Right cardiac atrium (tissue), 5 donors: ENCODE data around the gene C17orf107. TPM values are rescaled to one million over a fixed set of nuclear protein-coding genes. Genes with fewer than 3 reads are reported as not detected.
A peak's percentile ranks its signal among the peaks of the same experiment; 100 is the strongest.
"Not testable (repeated sequence)": the region's sequence is repeated elsewhere in the genome, so short reads cannot be mapped to it uniquely, and the experiment has no call there.

Experiments used
- ATAC-seq, 2 donors: fragments of 200-7000 bp; cut with Tn5 transposase; one replicate each; pipeline versions ENCODE4 v1.8.0 to v1.9.1; 2020; ENCODE audit warnings: moderate library complexity in 2 of 2, mild to moderate bottlenecking in 1 of 2
- DNase-seq, 3 donors: peaks; one replicate each; pipeline ENCODE4 v3.0.0-alpha.2; 2020
- H3K27ac ChIP-seq: one replicate; pipeline ENCODE4 v1.5.1; 2013; ENCODE audit warnings: mild to moderate bottlenecking, low read length, control low read depth, moderate library complexity
- H3K27me3 ChIP-seq: one replicate; pipeline ENCODE4 v1.6.1; 2013; ENCODE audit not compliant: control insufficient read depth, insufficient read depth
- H3K4me1 ChIP-seq: one replicate; pipeline ENCODE4 v1.6.1; 2013; ENCODE audit warnings: low read length; ENCODE audit not compliant: control insufficient read depth, insufficient read depth
- H3K4me3 ChIP-seq: one replicate; pipeline ENCODE4 v1.5.1; 2013; ENCODE audit warnings: low read length, control low read depth
- H3K9me3 ChIP-seq: one replicate; pipeline ENCODE4 v1.6.1; 2013; ENCODE audit warnings: low read length; ENCODE audit not compliant: control insufficient read depth
- WGBS: extraction: QIAGEN DNeasy Blood & Tissue Kit; methylation state at CpG from one replicate; pipeline ENCODE4 v1.1.7; 2013; 5-methylcytosine and 5-hydroxymethylcytosine counted together
- intact Hi-C, 4 donors: fragments of 100-400 bp; cut with DNase I; formaldehyde crosslinking; loops; one replicate each; pipeline versions ENCODE4 v1.11.0 to v1.14.0; 2022 to 2023
- polyA plus RNA-seq: library from polyadenylated mRNA; stranded (reverse); fragments of 200-250 nt; gene quantifications from one replicate; pipeline ENCODE4 v1.2.3, GENCODE V29; 2013
- total RNA-seq, 4 donors: library from RNA; stranded (reverse); fragmentation: NEBNext Ultra II Directional; extraction: Animal tissue kit (Norgen Biotek cat#: 25700); gene quantifications; one replicate each; pipeline ENCODE4 v1.2.1, GENCODE V29; 2021
- donor health status: healthy with polysubstance abuse.
- donor health status: DM: no; HTN: yes; CAD: no.
- donor health status: DM: no; HTN: no; CAD: no.
- donor health status: DM: no; HTN: yes; CAD: no; lungs with severe emphysema.
- donor health status: DM: yes; HTN: yes; CAD: no.

The C17orf107 gene
- total and polyA plus RNA-seq, 5 donors, result 2.7 to 3.6 (median 2.8) TPM

- WGBS, result 91% methylated on average over 4 of the region's 4 CpGs
- H3K9me3 ChIP-seq, ATAC-seq, H3K27me3 ChIP-seq, DNase-seq, H3K4me1 ChIP-seq, H3K27ac ChIP-seq, H3K4me3 ChIP-seq: not testable (repeated sequence)
- intact Hi-C loops, result loop anchor here in 1 of 4 donors (5.0 kb wide), 1 partner anchor 73 kb away; the partner anchor contains the start of gene CAMTA2
Measured at GRCh38 chr17:4914551-4914950, 15.2 kb downstream of the C17orf107 start.

GRCh38 chr17:4919511-4920047 is 20.2 kb downstream of the C17orf107 start:
- Histone ChIP-seq H3K27me3 (no peaks in the 10 kb centered on the region), H3K4me1 (no peaks in the 10 kb centered on the region), H3K4me3 (no peak overlapping the region), H3K27ac (no peak overlapping the region), H3K9me3 (no peaks in the 10 kb centered on the region)
- 44% methylated on average over 8 of the region's 8 CpGs for WGBS
- intact Hi-C loops, result no loop called here
- DNase-seq, result no peak
- no peak for ATAC-seq

- no peak overlapping the region for H3K4me3 ChIP-seq
- no peaks in the 10 kb centered on the region for H3K4me1 ChIP-seq
- intact Hi-C loops, result no loop called here
- H3K27ac ChIP-seq, result no peak overlapping the region
- no peaks in the 10 kb centered on the region for H3K9me3 ChIP-seq
- DNase-seq, result no peak
- no peak for ATAC-seq
- no peaks in the 10 kb centered on the region for H3K27me3 ChIP-seq
- WGBS, result 85% methylated on average over 10 of the region's 10 CpGs
Measured at GRCh38 chr17:4920351-4921048, 21.2 kb downstream of the C17orf107 start.

- Histone ChIP-seq H3K9me3 (no peaks in the 10 kb centered on the region), H3K4me3 (no peak overlapping the region), H3K4me1 (no peaks in the 10 kb centered on the region), H3K27ac (no peak overlapping the region), H3K27me3 (no peaks in the 10 kb centered on the region)
- 91% methylated on average over 4 of the region's 4 CpGs for WGBS
- ATAC-seq (no peak), DNase-seq (no peak)
- intact Hi-C loops, result no loop called here
Measured at GRCh38 chr17:4921320-4921719, 22.0 kb downstream of the C17orf107 start.

GRCh38 chr17:4926577-4927335 is 27.4 kb downstream of the C17orf107 start:
- H3K27me3 ChIP-seq, ATAC-seq, DNase-seq, intact Hi-C loops, H3K4me3 ChIP-seq, H3K4me1 ChIP-seq, H3K27ac ChIP-seq, H3K9me3 ChIP-seq: not testable (repeated sequence)
- WGBS, result 83% methylated on average over 24 of the region's 24 CpGs

- Histone ChIP-seq H3K9me3 (no peaks in the 10 kb centered on the region), H3K4me3 (no peak overlapping the region), H3K4me1 (peaks cover under 1% of the 10 kb centered on the region), H3K27ac (no peak overlapping the region), H3K27me3 (no peaks in the 10 kb centered on the region)
- WGBS, result 97% methylated on average over 18 of the region's 18 CpGs
- no peak for ATAC-seq
- DNase-seq, result no peak
- intact Hi-C loops, result no loop called here
Measured at GRCh38 chr17:4928881-4929280, 29.5 kb downstream of the C17orf107 start.

- 54% methylated on average over 14 of the region's 14 CpGs for WGBS
- Histone ChIP-seq H3K27ac (no peak within 1 kb of the TSS), H3K4me1 (peaks cover 5% of the 10 kb centered on the region), H3K4me3 (no peak within 1 kb of the TSS), H3K9me3 (no peaks in the 10 kb centered on the region), H3K27me3 (no peaks in the 10 kb centered on the region)
- intact Hi-C loops, result loop anchor here in 1 of 4 donors (10.0 kb wide), 1 partner anchor 53 kb away; the partner anchor contains the start of gene CAMTA2
- no peak for ATAC-seq
- no peak for DNase-seq
Measured at GRCh38 chr17:4931963-4932362, 32.6 kb downstream of the C17orf107 start, which contains the start of gene GP1BA. Gene GP1BA, plus strand, starts transcription at chr17:4932277. Its CDS starts 328 bp downstream, at chr17:4932605.

- Histone ChIP-seq H3K4me1 (peaks cover 5% of the 10 kb centered on the region), H3K9me3 (no peaks in the 10 kb centered on the region), H3K27ac (no peak overlapping the region), H3K4me3 (no peak overlapping the region), H3K27me3 (no peaks in the 10 kb centered on the region)
- intact Hi-C loops, result loop anchor here in 1 of 4 donors (10.0 kb wide), 1 partner anchor 52 kb away; the partner anchor contains the start of gene CAMTA2
- WGBS, result 95% methylated on average over 12 of the region's 12 CpGs
- no peak for ATAC-seq
- DNase-seq, result no peak
Measured at GRCh38 chr17:4932756-4933155, 33.4 kb downstream of the C17orf107 start.

- 80% methylated on average over 16 of the region's 16 CpGs for WGBS
- Histone ChIP-seq H3K27ac (peak overlapping the region; percentile 66), H3K9me3 (no peaks in the 10 kb centered on the region), H3K27me3 (no peaks in the 10 kb centered on the region), H3K4me3 (no peak overlapping the region), H3K4me1 (peaks cover 6% of the 10 kb centered on the region)
- intact Hi-C loops, result loop anchor here in 1 of 4 donors (10.0 kb wide), 1 partner anchor 51 kb away; the partner anchor contains the start of gene CAMTA2
- no peak for DNase-seq
- no peak for ATAC-seq
Measured at GRCh38 chr17:4933646-4934045, 34.3 kb downstream of the C17orf107 start.

GRCh38 chr17:4934173-4934979 is 35.0 kb downstream of the C17orf107 start:
- peak; percentile 28 to 38 for ATAC-seq
- H3K9me3 ChIP-seq, result no peaks in the 10 kb centered on the region
- H3K27ac ChIP-seq, result peak overlapping the region; percentile 66
- no peaks in the 10 kb centered on the region for H3K27me3 ChIP-seq
- peak in 2 of 3 donors; percentile 67 to 79 for DNase-seq
- H3K4me3 ChIP-seq, result no peak overlapping the region
- peaks cover 9% of the 10 kb centered on the region for H3K4me1 ChIP-seq
- 17% methylated on average over 14 of the region's 14 CpGs for WGBS
- intact Hi-C loops, result loop anchor here in 1 of 4 donors (10.0 kb wide), 1 partner anchor 50 kb away; the partner anchor contains the start of gene CAMTA2
